HepG2 (cell line): ENCODE results near the gene POU3F1. TPM values are rescaled to one million over a fixed set of nuclear protein-coding genes. Genes with fewer than 3 reads are reported as not detected.

Experiments
- ATAC-seq: fragments of 200-7000 bp; cut with Tn5 transposase; 3 replicates; pipeline ENCODE4 v1.9.1; 2020; ENCODE audit warnings: mild to moderate bottlenecking, moderate library complexity
- BruUV-seq: library from RNA; stranded (reverse); fragments of 400-500 nt; replicated peaks from 2 replicates; lab custom pipeline; 2021; lab: Mats Ljungman, UMichigan
- CTCF ChIA-PET: fragments of 300-600 bp; formaldehyde crosslinking; extraction: SDS; loops from one replicate; lab custom pipeline; 2021; ENCODE audit warnings: low total read pairs, inconsistent platforms, low intra/inter-chr PET ratio; lab: Yijun Ruan, JAX
- POLR2A ChIA-PET: fragments of 350-600 bp; sonication (Branson Sonifier 250); formaldehyde crosslinking; loops from one replicate; lab custom pipeline; 2020; ENCODE audit warnings: antibody characterized with exemption, inconsistent platforms; lab: Yijun Ruan, JAX
- DNase-seq: peaks from one replicate; pipeline ENCODE4 v3.0.0-alpha.2; 2015; ENCODE audit warnings: low spot score
- FAIRE-seq: peaks from 3 replicates; lab custom pipeline; 2011; peaks lifted over from hg19 to GRCh38; lab: Jason Lieb, UNC
- H2AFZ ChIP-seq: one replicate; pipeline ENCODE4 v1.6.1; 2011; ENCODE audit warnings: low read length, inconsistent platforms
- H3K27ac ChIP-seq: fragments of 300-600 bp; 3 replicates; pipeline ENCODE4 v1.8.0; 2011; ENCODE audit warnings: mixed run types, mild to moderate bottlenecking, mixed read lengths, low read length, inconsistent platforms; ENCODE audit not compliant: insufficient read depth; ENCODE audit errors: extremely low read length
- H3K27me3 ChIP-seq, 2 experiments: fragments of 200-600 bp in 1 of 2; 2 replicates in 1 of 2; 3 replicates in 1 of 2; pipeline versions ENCODE4 v1.6.0 to v1.8.0; 2011; ENCODE audit warnings: low read length in 2 of 2, mild to moderate bottlenecking in 2 of 2, moderate library complexity in 2 of 2, inconsistent platforms in 1 of 2; ENCODE audit not compliant: insufficient read depth in 2 of 2, control insufficient read depth in 1 of 2
- H3K36me3 ChIP-seq, 2 experiments: fragments of 200-600 bp in 1 of 2; replicated peaks in 1 of 2; 2 replicates in 1 of 2; 3 replicates in 1 of 2; pipeline versions ENCODE4 v1.5.1 to v1.8.0; 2011; ENCODE audit warnings: low read length in 2 of 2, inconsistent platforms in 1 of 2; ENCODE audit not compliant: insufficient read depth in 2 of 2, control insufficient read depth in 1 of 2
- H3K4me1 ChIP-seq: 2 replicates; pipeline ENCODE4 v1.5.1; 2012; ENCODE audit warnings: low read length, inconsistent platforms; ENCODE audit not compliant: insufficient read depth
- H3K4me2 ChIP-seq: 2 replicates; pipeline ENCODE4 v1.6.0; 2011; ENCODE audit warnings: low read depth, low read length, inconsistent platforms
- H3K4me3 ChIP-seq, 3 experiments: fragments of 200-600 bp in 1 of 3; sonication (generic), shearing (Covaris generic) in 1 of 3; replicated peaks in 1 of 3; 2 replicates each; pipeline ENCODE4 v1.5.1; 2011 to 2016; ENCODE audit warnings: low read length in 3 of 3, inconsistent platforms in 2 of 3, low read depth in 2 of 3, mild to moderate bottlenecking in 2 of 3, control low read depth in 1 of 3, mixed read lengths in 1 of 3; ENCODE audit not compliant: insufficient read depth in 1 of 3
- H3K79me2 ChIP-seq: one replicate; pipeline ENCODE4 v1.6.1; 2011; ENCODE audit warnings: low read length, inconsistent platforms; ENCODE audit not compliant: insufficient read depth
- H3K9ac ChIP-seq: 2 replicates; pipeline ENCODE4 v1.6.0; 2011; ENCODE audit warnings: mild to moderate bottlenecking, low read depth, low read length, inconsistent platforms; ENCODE audit not compliant: insufficient read depth
- H3K9me3 ChIP-seq: 2 replicates; pipeline ENCODE4 v1.5.1; 2012; ENCODE audit warnings: mild to moderate bottlenecking, low read length
- H4K20me1 ChIP-seq: 2 replicates; pipeline ENCODE4 v1.6.0; 2011; ENCODE audit warnings: inconsistent platforms, mild to moderate bottlenecking, low read length, moderate library complexity; ENCODE audit not compliant: insufficient read depth
- FOXK1 ChIP-seq: sonication (generic); formaldehyde crosslinking; IDR thresholded peaks from 2 replicates; pipeline ENCODE4 v1.4.0; 2020; ENCODE audit warnings: low read depth, missing genetic modification reagents, borderline replicate concordance
- PATZ1 ChIP-seq: sonication (generic); formaldehyde crosslinking; IDR thresholded peaks from 2 replicates; pipeline ENCODE4 v1.4.0; 2020; ENCODE audit warnings: missing genetic modification reagents
- ZNF800 ChIP-seq: sonication (generic); formaldehyde crosslinking; IDR thresholded peaks from 2 replicates; pipeline ENCODE4 v1.4.0; 2020; ENCODE audit warnings: missing genetic modification reagents
- ZNF841 ChIP-seq: sonication (generic); formaldehyde crosslinking; IDR thresholded peaks from 2 replicates; pipeline ENCODE4 v1.8.1; 2023; ENCODE audit warnings: missing genetic modification reagents, borderline replicate concordance
- WGBS: methylation state at CpG from one replicate; pipeline ENCODE4 v1.1.6; 2017; ENCODE audit warnings: low lambda C conversion rate; 5-methylcytosine and 5-hydroxymethylcytosine counted together
- in situ Hi-C: cut with HindIII; loops from 2 replicates; pipeline ENCODE4 v1.10.0; 2017; ENCODE audit warnings: low pct_unique_long_range_greater_than_20kb; ENCODE audit not compliant: extremely low pct_ligation_motif_present
- intact Hi-C: fragments of 100-400 bp; cut with micrococcal nuclease; formaldehyde crosslinking; loops from one replicate; pipeline ENCODE4 v1.10.0; 2022; ENCODE audit not compliant: unreplicated experiment
- polyA plus RNA-seq, 8 experiments: library from polyadenylated mRNA; depleted of rRNA in 3 of 8; stranded (reverse) in 7 of 8; unstranded in 1 of 8; fragments of >200 nt; fragmentation: Illumina TruSeq in 4 of 8; extraction: Trizol in 4 of 8; gene quantifications; 2 replicates each; pipeline versions ENCODE4 v1.2.1 to v1.2.3, GENCODE V29; 2011 to 2016; ENCODE audit warnings: low read depth in 4 of 8, missing spikeins in 1 of 8, mixed read lengths in 1 of 8; ENCODE audit not compliant: insufficient read depth in 1 of 8
- total RNA-seq, 5 experiments: library from RNA; depleted of rRNA; stranded (reverse); fragments of >200 nt; fragmentation: Illumina TruSeq; extraction: Trizol; gene quantifications; 2 replicates each; pipeline ENCODE4 v1.2.3, GENCODE V29; 2016; ENCODE audit warnings: low read depth in 1 of 5

POU3F1 gene
- total and polyA plus RNA-seq, 2 of the 13 experiments (the other 11 are each of a cell fraction or from before 2014, with no cell fraction given) = not detected

- TF ChIP-seq ZNF841 (no peak), FOXK1 (CRISPR knock-in tag) (no peak), ZNF800 (CRISPR knock-in tag) (peak; percentile 92), PATZ1 (CRISPR knock-in tag) (0 out of 2 replicates have a peak, but pooled peaks have one; percentile 29)
- TF ChIP-seq, all 625 proteins: peak for 2
- FAIRE-seq (no peak), DNase-seq (no peak), ATAC-seq (no peak)
- intact Hi-C loops (no loop called here), in situ Hi-C loops (no loop called here)
- Histone ChIP-seq H3K4me1 (peaks cover 12% of the 10 kb centered on the region), H2AFZ (no peak overlapping the region), H3K27ac (no peak overlapping the region), H3K9ac (no peak overlapping the region), H3K4me2 (no peak overlapping the region), H3K4me3 (peak overlapping the region in 1 of 3 experiments; percentile 23; a peak in 1 of 6 replicates), H3K36me3 (no peaks in the 10 kb centered on the region), H3K27me3 (peaks cover 13 to 75% of the 10 kb centered on the region in 2 experiments), H4K20me1 (0 out of 2 replicates have a peak, but pooled peaks cover 2% of the 10 kb centered on the region), H3K79me2 (no peaks in the 10 kb centered on the region), H3K9me3 (no peaks in the 10 kb centered on the region)
- POLR2A ChIA-PET = interaction anchor here (1.3 kb wide), 1 partner anchor 33 kb away, joined by 3 read pairs; the partner anchor contains the start of gene UTP11
- CTCF ChIA-PET = no interaction called here
- no TSS peak for BruUV-seq
- 49% methylated on average over 31 of the region's 115 CpGs for WGBS
Observed at GRCh38 chr1:38045401-38046332, 926 bp downstream of the POU3F1 start.
